ENCODE data around the gene FAM210A.

FAM210A gene

GRCh38 chr18:13620818-13621445 lies 105.4 kb downstream of the FAM210A start:
- no peak for DNase-seq

GRCh38 chr18:13620206-13620672 lies 106.1 kb downstream of the FAM210A start:
- no peak for DNase-seq

DNA sequence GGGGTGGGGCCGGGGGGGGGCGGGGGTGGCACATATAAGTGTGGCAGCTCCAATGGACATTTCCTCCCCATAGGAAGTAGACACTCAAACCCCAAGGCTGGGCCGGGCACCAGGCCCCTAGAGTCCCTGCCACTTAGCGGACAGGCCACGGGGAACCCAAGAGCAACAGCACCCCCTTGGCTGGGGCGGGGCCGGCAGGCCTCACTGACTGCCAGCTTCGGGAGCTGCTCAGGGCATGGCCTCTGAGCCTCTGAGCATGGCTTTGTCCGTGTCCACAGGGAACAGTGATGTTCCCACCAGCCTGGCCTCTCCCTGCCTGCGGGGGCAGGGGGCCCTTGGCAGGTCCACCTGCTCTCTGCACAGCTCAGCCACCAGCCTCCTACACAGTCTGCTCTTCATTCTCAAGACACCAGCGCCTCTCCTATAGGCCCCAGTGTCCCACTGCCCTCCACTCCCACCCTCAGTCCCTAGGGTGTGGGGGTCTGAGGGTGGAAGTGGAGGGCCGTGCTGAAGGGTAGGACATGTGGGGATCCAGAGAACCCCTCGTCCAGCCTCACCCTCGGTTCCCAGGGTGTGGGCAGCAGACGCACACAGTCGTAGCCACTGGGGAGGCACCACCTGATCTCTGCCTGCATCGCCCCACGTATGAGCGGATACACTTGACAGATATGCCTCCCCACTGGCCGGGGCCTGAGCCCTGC lies 106.7 kb downstream of the FAM210A start:
- DNase-seq: no peak

DNA sequence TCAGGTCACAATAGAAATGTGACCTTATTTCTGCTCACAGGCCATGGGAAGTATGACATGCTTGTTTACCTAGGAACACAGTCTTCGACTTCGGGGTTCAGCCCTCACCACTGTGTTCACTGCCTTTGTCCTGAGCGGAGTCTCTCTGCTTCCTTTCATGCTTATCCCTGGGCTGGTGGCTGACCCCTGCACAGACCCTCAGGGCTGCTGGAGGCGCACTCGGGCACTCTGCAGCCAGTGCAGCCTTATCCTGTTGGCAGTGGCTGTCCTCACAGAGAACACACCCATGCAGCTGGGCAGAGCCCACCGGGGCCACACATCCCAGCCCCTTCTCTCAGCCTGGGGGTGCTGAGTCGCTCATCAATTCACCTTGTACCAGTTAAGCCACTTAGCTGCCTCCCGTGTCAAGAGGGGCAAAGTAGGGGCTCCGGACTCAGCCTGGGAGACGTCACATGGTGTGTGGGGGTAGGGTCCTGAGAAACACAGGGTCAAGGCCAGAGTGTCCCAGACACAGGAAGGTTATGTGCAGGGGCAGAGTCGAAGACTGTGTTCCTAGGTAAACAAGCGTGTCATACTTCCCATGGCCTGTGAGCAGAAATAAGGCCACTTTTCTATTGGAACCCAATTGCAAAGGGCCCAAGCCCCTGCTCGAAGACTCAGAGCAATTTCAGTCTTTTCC lies 107.5 kb downstream of the FAM210A start:
- DNase-seq: no peak

DNA sequence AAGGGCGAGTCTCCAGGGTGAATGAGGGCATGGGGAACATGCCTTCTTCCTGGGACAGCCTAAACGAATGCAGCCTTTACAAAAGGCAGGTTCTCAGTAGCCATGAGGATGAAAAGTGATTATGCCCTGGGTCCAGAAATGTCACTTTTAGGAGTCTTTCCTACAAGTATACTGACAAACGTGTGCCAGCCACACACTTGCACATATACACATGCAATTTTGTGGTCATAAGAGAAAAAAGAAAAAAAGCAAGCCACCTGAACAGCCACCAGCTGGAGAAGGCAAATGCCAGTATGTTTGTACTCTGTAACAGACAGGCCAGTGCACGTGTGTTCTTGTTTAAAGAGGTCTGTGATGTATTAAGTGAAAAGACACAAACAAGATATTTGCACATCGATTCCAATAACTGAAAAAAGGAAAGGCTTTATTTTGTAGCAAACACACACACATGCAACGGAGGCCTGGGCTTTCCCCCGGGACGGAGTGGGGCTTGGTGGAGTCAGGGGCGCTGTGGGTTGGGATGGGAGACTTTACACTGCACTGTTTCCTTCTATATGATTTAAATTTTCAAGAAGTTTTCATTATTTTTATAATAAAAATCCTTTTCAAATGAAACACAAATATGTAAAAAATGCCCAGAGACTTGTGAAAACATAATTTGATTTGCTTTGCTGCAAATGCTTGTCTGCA lies 108.4 kb downstream of the FAM210A start:
- DNase-seq: no peak

GRCh38 chr18:13616525-13617035 lies 109.8 kb downstream of the FAM210A start:
- DNase-seq: no peak

DNA sequence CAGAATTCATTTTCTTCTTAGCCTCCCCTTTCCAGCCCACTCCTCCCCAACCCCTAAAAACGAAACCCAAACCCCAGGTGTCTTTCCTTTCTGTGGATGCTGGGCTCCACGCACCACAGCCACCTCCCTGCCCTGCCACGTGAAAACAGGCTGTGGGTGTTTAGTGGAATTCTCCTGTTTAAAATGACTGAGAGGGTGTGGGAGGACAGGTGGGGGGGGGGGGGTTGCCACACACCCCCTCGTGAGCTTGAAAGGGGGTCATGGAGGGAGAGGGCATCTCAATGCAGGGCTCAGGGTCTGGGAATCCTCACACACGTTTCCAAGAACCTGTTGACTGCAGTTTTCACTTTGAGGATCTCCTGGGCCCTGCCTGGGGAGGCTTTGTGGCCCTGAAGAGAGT lies 110.3 kb downstream of the FAM210A start:
- DNase-seq: no peak

- DNase-seq: no peak
Observed at GRCh38 chr18:13615432-13615861, 110.9 kb downstream of the FAM210A start.

DNA sequence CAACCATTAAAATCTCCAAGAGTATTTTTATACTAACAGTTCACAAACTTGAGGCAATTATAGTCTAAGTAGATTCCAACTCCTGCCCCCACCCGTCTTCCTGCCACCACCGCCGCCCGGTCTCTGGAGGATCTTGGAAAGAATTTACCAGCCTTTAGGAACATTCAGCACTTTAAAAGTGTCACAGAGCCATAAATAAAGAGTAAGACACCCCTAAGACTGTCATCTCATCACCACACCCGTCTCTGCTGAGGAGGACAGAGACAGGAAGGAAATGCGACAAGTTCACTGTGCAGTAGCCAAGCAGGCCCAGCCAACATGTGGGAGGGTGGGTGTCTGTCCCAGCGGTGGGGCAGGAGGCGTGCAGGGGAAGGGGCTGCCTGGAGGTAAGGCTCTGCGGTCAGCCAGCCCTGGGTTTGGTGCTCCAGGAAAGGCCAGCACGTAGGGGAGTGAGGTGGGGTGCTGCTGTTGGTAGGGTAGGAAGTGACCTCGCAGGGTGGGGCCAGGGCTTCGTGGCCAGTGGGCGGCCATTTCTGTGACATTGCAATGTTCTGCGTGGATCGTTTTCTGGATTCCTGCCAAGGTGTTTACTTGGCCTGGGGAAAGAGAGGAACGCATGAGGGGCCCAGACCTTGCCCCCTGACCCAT lies 111.6 kb downstream of the FAM210A start:
- DNase-seq: peak; percentile 37

DNA sequence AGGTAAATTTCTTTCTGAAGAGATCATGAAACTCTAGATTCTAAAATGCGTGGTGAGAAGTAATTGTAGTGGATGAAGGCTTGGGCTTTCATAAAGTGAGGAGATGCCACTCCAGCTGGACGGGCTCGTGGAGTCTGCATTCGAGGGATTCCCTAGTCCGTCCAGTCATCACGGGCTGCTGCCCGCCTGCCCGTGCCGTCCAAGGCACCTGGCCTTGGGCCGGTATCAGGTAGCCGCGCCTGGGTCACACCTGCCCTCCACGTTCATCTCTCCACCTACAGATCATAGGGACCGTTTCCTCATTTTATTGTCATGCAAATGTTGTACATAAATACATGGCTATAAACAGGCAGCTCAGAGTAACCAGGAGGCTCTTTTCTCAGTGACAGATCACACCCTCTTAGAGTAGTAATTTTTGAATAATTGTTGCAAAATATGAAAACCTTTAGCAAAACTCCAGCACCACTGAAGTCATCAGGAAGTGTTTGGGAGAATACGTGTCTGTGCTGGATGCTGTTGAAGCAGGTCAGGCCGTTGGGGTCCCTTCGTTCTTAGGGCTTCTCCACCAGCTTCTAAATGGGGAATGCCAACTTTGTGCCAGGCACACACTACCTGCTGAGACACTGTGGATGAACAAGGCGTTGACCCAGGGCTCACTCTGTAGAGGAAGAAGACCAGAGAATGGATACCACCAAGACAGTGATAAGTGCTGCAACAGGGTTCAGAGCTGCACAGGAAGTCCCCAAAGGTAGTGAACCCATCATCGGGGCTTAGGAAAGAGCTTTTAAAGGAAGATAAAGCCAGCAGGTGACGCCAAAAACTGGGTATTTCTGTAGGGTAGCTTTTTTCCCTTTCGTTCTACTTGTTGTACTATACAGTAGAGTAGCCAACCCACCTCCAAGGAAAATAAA lies 112.5 kb downstream of the FAM210A start:
- no peak for DNase-seq
